ENCODE measurements around the gene ROBO1.

Gene ROBO1

DNA sequence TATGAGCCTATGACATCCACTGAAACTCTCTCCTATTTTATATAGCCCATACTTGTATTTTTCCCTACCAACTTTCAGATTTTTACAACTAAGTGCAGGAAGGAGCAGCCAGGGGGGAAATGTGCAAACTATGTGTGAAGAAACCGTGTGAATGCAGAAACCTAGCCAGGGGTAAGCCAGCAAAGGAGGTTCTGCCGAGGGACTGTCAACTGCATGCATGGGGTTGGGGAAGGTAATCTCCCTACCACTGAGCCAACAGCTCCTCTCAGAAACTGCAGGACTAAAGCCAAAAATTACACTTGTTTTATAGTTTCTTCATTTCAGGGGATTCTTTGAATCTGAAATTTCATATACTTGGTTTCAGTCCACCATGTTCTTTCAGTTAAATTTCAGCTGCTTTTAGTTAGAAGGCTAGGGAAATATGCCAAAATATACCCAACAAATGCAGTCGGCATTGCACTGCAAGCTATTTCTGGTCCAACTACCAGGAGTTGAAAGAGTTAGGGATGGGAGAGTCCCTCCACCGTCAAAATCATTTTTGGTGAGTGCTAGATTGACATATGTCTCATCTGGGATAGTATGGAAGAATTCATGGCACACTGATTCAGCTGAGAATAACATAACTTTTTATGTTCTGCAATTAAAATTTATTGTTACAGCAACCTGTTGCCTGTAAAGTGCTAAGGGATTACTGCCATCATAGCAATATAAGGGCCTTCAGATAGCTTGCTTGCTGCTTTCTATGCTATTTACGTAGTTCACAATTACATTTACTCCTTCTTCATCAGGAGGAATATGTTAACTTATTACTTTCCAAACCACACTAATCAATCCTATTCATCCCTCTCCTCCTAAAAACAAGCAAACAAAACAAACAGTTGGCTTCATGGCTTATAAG lies 904.2 kb downstream of the ROBO1 start:
- no peak for DNase-seq

DNA sequence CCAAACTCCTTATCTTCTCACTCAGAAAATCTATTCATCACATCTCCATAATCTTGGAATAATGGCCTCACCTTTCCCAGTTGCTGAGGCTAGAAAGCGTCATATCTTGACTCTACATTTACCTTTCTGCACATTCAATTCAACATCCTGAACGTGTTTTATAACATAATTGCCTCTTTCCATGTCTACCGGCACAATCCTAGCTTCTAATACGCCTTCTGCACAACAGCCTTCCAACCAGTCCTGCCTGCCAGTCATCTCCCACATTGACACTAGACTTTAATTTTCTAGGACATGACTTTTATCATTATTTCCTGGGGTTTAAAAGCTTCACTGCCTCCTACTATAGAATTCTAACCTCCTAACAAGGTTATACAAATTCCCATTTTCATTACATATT lies 906.6 kb downstream of the ROBO1 start:
- no peak for DNase-seq

DNA sequence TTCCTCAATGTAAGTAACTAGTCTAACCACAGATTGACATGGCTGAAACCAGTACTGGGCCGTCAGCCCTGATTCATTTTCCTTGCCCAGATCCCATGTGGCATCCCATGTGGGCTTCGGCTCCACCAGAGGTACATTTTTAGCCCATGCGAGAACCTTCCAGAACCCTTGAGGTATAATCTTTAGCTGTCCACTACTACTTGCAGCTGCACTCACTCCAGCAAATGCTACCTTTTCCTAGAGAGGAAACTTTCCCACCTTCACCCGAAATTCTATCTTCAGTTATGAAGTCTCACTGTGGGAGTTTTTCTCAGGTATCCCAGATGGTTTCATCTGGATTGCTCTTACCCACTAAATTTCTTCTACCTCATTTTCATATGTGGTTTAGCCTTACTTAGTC lies 907.2 kb downstream of the ROBO1 start:
- no peak for DNase-seq

DNA sequence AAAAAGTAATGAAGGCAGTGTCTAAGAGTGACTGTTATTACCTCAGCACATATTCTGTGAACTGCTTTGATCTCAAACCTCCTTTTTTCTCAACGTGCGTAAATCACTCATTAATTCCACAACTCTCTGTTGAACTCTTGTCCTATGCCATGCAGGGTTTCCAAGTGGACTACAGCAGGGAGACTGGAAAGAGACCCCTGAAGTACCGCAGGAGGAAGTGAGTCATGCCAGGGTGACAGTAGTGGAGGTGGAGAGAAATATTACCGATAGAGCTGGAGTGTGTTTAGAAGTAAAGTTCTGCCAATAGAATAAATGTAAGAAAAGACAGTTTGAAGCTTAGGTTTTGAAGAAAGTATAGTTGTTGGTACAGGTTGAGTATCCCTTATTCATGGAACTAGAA lies 908.9 kb downstream of the ROBO1 start:
- no peak for DNase-seq

DNA sequence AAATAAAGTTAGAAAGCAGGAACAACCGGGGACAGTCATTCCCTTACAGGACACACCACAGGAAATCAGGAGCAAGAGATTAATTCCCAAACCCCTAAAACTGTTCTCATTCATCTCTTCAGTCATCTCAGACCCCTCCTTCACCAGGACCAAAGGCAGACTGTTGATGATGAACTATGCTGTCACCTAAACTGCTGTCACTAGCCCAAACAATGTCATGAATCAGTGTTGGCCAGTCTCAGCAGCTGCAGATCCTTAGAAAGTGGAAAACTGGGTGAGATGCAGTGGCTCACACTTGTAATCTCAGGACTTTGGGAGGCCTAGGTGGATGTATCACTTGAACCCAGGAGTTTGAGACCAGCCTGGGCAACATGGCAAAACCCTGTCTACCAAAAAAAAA lies 909.6 kb downstream of the ROBO1 start:
- DNase-seq: no peak

DNA sequence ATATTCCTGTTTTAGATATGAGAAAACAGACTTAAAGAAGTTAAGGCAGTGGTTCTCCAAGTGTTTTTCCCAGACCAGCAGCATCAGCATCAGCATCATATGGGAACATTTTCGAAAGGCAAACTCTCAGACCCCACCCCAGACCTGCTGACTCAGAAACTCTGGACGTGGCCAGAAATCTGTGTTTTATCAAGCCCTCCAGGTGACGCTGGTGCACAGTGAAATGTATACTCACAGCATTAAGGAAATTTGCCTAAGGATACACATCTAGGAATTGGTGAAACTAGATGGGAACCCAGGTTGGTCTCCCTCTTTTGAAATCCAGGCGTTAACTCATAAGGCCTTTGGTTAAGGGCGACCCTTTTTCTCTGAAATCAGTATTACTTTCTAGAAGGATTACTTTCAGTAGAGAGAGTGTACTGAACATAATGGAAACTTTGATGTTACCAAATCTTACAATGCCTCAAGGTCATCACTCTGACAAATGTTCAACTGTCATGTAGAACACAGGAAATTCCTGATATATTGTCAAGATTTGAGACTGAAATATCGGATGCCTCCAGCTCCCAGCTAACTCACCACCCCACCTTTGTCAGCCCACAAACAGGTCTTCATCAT lies 910.2 kb downstream of the ROBO1 start:
- DNase-seq: no peak

DNA sequence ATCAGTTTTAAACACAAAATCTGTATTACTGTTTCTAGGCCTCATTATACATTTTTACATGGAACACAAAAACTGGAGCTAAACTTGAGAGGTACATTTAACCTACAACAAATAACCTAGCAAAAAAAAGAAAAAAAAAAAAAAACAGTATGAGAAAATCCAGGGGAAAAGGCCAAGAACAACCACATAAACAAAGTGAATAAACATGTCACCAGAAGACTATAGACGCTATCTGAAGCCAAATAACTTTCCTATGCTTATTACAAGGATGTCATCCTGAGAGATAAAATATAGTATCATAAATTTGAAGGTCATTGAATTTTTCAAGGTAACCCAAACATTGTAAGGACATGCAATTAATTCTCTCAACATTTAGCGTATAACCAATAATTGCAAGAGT lies 911.6 kb downstream of the ROBO1 start:
- no peak for DNase-seq

DNA sequence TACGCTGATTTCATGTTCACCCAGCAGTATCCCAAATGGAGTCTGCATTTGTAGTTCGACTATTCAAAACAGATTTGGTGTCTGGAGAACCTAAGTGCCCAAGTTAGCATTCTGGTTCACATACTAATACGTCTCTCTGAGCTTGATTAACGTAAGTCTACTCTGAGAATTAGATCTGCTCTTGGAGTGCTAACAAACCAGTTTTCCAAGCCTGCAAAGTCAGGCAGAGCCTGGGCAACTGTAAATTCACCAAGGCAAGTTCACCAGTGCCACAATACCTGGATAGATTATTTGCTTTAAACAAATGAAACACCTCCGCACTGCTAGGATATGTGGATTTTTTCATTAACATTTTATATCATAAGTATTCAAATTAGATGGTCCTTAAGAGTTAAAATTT lies 912.6 kb downstream of the ROBO1 start:
- no peak for DNase-seq

DNA sequence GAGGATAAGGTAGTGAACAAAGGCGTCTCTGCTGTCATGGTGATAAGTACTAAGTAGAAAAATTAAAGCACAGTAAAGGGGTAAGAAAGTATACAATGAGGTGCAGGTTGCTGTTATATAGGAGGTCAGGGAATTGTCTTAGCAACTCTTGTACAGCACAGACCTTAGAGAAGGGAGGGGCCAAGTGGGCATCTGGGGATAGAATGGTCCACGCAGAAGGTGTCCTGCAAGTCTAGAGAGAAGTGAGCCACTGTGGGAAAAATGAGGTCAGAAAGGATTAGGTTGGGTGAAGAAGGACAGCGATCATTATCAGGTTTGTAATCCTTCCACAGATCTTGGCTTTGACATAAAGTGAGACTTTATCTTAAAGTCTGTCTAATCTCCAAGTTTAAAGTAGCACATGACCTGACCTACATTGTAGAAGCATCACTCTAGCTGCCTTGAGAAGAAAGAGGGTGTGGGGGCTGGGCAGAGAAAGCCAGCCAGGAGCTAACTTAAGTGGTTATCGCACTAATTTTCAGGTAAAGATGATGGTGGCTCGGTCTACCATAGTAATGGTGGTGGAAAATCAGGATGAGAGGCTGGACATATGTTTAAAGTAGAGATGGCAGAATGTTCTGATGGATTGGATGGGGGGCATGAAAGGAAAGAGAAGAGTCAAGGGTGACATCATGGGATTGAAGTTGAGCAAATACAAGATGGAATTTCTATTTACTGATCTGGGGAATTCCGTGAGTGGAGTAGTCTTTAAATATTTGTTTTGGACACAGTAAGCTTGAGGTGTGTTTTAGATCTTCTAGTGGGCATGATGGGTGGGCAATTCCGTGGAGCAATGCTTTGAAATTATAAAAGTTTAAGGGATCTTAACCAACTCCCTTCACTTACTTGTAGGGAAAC lies 919.2 kb downstream of the ROBO1 start:
- no peak for DNase-seq

DNA sequence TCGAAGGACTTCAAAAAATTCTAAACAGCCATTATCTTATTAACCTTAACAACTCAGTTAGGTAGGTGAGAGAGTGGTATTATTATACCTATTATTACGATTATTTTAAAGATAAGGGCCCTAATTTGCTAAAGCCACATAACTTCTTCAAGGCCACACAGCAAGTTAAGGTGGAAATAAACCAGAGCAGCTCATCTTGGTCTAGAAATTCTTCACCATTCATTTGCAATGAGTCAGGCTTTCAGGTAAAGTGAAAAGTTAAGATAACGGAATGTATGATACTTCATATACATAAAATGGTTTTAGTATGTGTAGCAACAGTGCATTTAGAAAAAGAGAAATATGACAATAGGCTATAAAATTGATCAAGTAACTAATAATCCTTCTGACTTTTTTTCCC lies 920.2 kb downstream of the ROBO1 start:
- no peak for DNase-seq

DNA sequence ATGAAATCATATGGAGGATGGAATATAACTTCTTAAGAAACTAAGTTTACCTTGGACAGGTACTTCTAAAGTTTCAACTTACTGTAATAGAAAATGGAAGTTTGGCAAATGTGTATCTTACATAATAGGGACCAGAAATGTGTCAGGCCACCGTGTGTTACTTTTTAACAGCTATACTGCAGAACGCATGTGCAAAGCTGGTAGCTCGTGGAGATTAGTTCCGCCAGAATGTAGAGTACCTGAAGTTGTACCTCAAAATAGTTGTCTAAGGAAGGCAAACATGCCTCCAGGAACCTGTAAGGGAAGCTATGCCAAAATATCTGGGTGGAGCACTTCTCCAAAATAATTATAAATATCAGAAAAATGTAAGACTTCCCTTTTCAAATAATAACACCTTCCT lies 920.6 kb downstream of the ROBO1 start:
- no peak for DNase-seq

DNA sequence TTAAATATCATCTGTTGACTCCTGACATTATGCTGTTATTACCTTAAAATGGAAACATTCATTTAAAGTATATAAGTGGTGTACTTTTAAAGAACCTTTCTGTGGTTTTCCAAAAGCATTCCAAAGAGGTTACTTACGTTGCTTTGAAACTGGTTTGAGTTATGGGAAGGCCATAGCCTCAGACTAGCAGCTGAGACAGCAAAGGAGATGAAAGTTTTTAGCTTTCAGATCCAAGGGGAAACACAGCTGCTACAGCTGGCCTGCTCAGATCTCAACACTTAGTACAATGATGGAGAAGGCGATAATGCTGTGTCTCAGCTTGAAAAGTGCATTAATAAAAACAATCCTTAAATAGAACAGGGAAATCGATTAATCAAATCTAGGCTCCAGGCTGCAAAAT lies 921.1 kb downstream of the ROBO1 start:
- no peak for DNase-seq

DNA sequence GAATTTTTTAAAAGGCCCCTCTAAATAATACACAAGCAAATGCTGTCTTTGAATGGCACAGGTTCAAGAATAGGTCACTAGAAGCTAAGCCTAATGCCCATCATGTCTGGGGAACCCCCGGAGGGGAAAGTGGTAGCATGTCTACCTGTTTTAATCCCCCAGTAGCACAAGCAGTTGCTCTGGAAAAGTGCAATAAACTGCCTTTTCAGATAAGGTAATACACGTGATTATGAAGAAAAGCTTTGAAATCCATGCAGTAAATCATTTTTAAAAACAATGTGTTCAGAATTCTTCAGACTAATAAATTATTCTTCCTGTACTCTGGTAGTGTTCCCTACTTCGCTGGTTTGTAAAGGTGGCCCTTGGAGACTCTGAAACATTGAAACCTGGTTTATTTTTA lies 922.2 kb downstream of the ROBO1 start:
- DNase-seq: no peak

DNA sequence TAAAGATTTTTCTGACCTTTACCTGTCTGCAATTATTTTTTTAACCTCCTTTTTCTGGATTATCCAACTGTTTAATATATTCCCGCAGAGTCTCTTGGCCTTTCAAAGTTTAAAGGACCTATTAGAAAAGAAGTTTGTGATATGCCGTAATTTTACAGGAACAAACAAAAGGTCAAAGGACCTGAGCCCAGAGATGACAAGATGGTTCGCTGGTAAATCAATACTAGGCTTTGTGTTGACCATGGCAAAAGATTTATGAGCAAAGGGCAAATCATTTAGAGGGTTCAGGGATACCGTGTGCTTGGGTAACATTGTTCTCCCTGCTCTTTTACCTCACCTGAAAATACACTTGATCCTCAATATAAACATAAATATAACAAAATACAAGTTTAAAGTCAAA lies 923.5 kb downstream of the ROBO1 start:
- no peak for DNase-seq

DNA sequence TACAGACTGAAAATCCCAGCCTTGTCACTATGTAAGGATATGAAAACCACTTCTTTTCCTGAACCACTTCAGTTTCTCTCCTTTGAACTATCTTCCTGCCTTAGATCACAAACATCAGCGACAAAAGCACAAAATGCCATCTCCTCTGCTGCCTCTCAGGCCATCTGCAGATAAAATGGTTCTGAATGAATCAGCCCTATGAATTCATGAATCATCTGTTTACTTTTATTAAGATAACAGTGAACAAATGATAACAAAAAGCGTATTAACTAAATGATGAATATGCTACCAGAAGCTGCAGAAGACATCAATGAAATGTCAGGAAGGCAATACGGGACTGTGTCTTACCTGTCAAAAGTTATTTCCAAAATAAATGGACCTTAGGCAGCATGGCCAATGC lies 928.1 kb downstream of the ROBO1 start:
- no peak for DNase-seq

DNA sequence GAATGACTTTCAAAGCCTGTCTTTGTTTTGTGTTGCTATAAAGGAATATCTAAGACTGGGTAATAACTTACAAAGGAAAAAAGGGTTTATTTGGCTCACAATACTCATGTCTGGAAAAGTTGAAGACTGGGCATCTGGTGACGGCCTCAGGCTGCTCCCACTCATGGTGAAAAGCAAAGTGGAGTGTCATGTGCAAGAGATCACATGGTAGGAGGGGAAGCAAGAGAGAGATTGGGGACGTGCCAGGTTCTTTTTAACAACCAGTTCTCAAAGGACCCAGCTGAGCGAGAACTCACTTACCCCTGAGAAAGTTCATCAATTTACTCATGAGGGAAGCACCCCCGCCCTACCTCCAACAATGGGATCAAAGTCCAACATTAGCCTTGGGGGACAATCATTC lies 929.4 kb downstream of the ROBO1 start:
- no peak for DNase-seq

DNA sequence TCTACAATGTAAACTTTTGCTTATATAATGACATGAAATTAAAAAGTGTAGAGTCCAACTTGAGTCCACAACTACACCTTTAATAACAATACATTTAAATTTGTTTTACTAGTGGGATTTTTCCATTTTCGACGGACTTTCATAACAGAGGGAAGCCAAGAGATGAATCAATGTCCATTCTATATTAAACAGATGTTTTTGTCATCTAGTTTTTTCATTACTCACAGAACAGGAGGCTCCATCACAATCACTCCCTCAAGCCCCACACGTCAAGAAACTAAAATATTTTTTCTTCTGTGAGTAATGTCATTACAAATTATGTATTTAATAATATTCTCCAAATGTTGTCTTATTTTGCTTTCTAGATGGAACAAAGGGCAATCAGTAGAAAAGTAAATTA lies 932.9 kb downstream of the ROBO1 start:
- no peak for DNase-seq

DNA sequence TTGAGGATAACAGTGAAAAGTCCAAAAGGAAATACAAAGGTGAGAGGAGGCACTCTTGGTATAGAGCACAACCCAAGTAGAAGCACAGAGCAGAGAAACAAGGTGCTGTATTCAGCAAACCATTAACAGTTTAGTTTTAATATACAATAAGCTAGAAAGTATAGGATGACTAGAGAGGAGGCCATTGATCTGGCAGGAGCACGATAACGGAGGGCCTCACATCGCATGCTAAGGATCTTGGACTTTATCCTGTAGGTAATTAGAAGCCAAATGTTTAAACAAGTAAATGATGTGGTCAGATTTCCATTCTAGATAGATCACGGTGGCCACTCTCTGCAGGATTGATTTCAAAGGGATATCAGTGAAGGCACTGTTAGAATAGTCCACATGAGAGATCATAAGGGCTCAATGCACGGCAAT lies 935.0 kb downstream of the ROBO1 start:
- DNase-seq: no peak

DNA sequence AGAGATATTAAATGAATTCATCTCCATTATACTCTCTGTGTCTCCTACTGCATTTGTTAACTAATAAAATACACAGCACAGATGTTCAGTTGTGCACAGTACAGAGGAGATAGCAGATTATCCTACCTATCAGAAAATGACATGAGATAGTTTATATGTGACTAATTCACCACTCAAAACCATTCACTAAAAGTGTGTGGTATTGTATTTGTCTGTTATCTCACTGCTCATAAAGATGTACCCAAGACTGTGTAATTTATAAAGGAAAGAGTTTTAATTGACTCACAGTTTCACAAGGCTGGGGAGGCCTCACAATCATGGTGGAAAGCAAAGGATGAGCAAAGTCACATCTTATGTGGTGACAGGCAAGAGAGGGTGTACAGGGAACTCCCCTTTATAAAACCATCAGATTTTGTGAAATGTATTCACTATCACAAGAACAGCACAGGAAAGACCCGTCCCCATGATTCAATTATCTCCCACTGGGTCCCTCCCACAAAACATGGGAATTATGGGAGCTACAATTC lies 936.3 kb downstream of the ROBO1 start:
- no peak for DNase-seq

DNA sequence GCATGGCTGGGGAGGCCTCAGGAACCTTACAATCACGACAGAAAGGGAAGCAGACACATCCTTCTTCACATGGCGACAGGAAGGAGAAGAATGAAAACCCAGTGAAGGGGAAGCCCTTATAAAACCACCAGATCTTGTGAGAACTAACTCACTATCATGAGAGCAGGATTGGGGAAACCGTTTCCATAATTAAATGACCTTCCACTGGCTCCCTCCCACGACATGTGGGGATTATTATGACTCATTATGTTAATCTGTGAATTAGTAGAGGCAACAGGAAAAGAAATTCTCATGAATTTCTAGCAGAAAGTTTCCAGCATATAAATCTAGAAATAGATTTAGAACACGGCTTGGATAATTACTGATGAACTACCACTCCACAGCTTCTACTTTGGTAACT lies 937.3 kb downstream of the ROBO1 start:
- no peak for DNase-seq

DNA sequence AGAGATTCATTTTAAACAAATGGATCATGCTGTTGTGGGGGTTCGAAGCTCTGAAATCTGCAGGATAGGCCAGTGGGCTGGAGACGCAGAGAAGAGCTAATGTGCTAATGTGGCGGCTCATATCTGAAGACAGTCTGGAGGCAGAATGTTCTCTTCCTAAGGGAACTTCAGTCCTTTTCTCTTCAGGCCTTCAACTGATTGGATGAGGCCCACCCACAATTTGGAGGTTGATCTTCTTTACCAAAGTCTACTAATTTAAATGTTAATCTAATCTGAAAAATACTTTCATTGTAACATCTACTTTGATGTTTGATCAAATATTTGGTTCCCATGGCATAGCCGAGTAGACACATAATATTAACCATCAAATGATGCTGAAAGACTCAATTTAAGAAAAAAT lies 940.2 kb downstream of the ROBO1 start:
- no peak for DNase-seq

DNA sequence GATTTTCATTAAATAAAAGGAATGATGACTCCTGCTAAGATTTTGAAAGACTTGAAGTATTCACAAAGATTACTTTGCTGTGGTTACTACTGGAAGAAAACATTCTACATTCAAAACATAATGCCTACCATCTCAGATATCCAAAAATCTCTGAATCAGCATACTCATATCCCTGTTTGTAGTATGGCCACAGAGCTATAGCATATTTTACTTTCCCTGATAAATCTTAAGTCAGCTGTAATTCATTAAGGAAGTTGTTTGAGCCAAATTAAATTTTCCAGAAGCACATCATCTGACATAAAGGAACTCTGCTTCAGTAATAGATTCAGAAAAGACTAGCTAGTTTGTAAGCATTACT lies 942.0 kb downstream of the ROBO1 start:
- DNase-seq: no peak

DNA sequence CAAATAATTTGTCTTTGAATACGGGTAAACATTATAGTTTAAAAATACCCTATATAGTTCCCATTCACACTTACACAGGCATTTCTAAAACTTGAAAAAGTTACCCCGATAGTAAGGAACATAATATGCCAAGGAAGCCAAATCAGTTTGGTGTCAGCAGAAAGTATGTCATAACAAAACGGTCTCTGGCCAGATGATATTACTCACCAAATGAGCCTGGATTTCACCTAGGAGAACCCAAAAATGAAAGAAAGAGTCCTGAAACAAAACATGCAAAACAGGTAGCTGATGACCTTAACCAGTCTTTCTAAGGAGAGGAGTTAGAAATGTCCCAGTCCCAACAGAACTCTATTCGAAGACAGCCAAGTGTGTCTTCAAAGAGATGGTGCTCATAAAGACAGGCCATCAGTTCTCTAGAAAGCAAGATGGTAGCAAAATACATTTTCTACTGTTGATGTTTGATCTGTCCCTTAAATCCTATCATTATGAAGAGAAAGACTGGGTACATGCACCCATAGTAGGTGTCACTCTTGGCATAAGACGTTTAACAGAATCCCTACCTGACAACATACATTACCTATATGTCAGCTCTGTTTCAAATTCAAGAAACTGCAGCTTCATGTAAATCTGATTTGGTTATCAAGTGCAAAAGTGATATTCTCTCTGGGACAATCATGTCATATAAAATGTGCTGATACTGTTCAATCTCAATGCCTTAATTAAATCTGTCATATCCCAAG lies 942.5 kb downstream of the ROBO1 start:
- no peak for DNase-seq

Measured in NCI-H446 (cell line).